HepG2 (cell line): ENCODE measurements around the gene NUP54. TPM values are rescaled to one million over a fixed set of nuclear protein-coding genes. Genes with fewer than 3 reads are reported as not detected.

Experiments
- ATAC-seq: fragments of 200-7000 bp; cut with Tn5 transposase; 3 replicates; pipeline ENCODE4 v1.9.1; 2020; ENCODE audit warnings: mild to moderate bottlenecking, moderate library complexity
- BruUV-seq: library from RNA; stranded (reverse); fragments of 400-500 nt; replicated peaks from 2 replicates; lab custom pipeline; 2021; lab: Mats Ljungman, UMichigan
- CTCF ChIA-PET: fragments of 300-600 bp; formaldehyde crosslinking; extraction: SDS; loops from one replicate; lab custom pipeline; 2021; ENCODE audit warnings: low total read pairs, inconsistent platforms, low intra/inter-chr PET ratio; lab: Yijun Ruan, JAX
- POLR2A ChIA-PET: fragments of 350-600 bp; sonication (Branson Sonifier 250); formaldehyde crosslinking; loops from one replicate; lab custom pipeline; 2020; ENCODE audit warnings: antibody characterized with exemption, inconsistent platforms; lab: Yijun Ruan, JAX
- DNase-seq: peaks from one replicate; pipeline ENCODE4 v3.0.0-alpha.2; 2015; ENCODE audit warnings: low spot score
- FAIRE-seq: peaks from 3 replicates; lab custom pipeline; 2011; peaks lifted over from hg19 to GRCh38; lab: Jason Lieb, UNC
- H2AFZ ChIP-seq: one replicate; pipeline ENCODE4 v1.6.1; 2011; ENCODE audit warnings: low read length, inconsistent platforms
- H3K27ac ChIP-seq: fragments of 300-600 bp; 3 replicates; pipeline ENCODE4 v1.8.0; 2011; ENCODE audit warnings: mixed run types, mild to moderate bottlenecking, mixed read lengths, low read length, inconsistent platforms; ENCODE audit not compliant: insufficient read depth; ENCODE audit errors: extremely low read length
- H3K27me3 ChIP-seq, 2 experiments: fragments of 200-600 bp in 1 of 2; 2 replicates in 1 of 2; 3 replicates in 1 of 2; pipeline versions ENCODE4 v1.6.0 to v1.8.0; 2011; ENCODE audit warnings: low read length in 2 of 2, mild to moderate bottlenecking in 2 of 2, moderate library complexity in 2 of 2, inconsistent platforms in 1 of 2; ENCODE audit not compliant: insufficient read depth in 2 of 2, control insufficient read depth in 1 of 2
- H3K36me3 ChIP-seq, 2 experiments: fragments of 200-600 bp in 1 of 2; replicated peaks in 1 of 2; 2 replicates in 1 of 2; 3 replicates in 1 of 2; pipeline versions ENCODE4 v1.5.1 to v1.8.0; 2011; ENCODE audit warnings: low read length in 2 of 2, inconsistent platforms in 1 of 2; ENCODE audit not compliant: insufficient read depth in 2 of 2, control insufficient read depth in 1 of 2
- H3K4me1 ChIP-seq: 2 replicates; pipeline ENCODE4 v1.5.1; 2012; ENCODE audit warnings: low read length, inconsistent platforms; ENCODE audit not compliant: insufficient read depth
- H3K4me2 ChIP-seq: 2 replicates; pipeline ENCODE4 v1.6.0; 2011; ENCODE audit warnings: low read depth, low read length, inconsistent platforms
- H3K4me3 ChIP-seq, 3 experiments: fragments of 200-600 bp in 1 of 3; sonication (generic), shearing (Covaris generic) in 1 of 3; replicated peaks in 1 of 3; 2 replicates each; pipeline ENCODE4 v1.5.1; 2011 to 2016; ENCODE audit warnings: low read length in 3 of 3, inconsistent platforms in 2 of 3, low read depth in 2 of 3, mild to moderate bottlenecking in 2 of 3, control low read depth in 1 of 3, mixed read lengths in 1 of 3; ENCODE audit not compliant: insufficient read depth in 1 of 3
- H3K79me2 ChIP-seq: one replicate; pipeline ENCODE4 v1.6.1; 2011; ENCODE audit warnings: low read length, inconsistent platforms; ENCODE audit not compliant: insufficient read depth
- H3K9ac ChIP-seq: 2 replicates; pipeline ENCODE4 v1.6.0; 2011; ENCODE audit warnings: mild to moderate bottlenecking, low read depth, low read length, inconsistent platforms; ENCODE audit not compliant: insufficient read depth
- H3K9me3 ChIP-seq: 2 replicates; pipeline ENCODE4 v1.5.1; 2012; ENCODE audit warnings: mild to moderate bottlenecking, low read length
- H4K20me1 ChIP-seq: 2 replicates; pipeline ENCODE4 v1.6.0; 2011; ENCODE audit warnings: inconsistent platforms, mild to moderate bottlenecking, low read length, moderate library complexity; ENCODE audit not compliant: insufficient read depth
- AKAP8 ChIP-seq: sonication (generic); formaldehyde crosslinking; IDR thresholded peaks from 2 replicates; pipeline ENCODE4 v1.5.1; 2020; ENCODE audit warnings: mild to moderate bottlenecking, missing genetic modification reagents
- MED13 ChIP-seq: sonication (generic); formaldehyde crosslinking; IDR thresholded peaks from 2 replicates; pipeline ENCODE4 v1.5.0; 2020; ENCODE audit warnings: missing genetic modification reagents
- RAD21 ChIP-seq: fragments of 450-650 bp; formaldehyde crosslinking; IDR thresholded peaks from 2 replicates; pipeline ENCODE4 v1.5.0; 2020; ENCODE audit warnings: mild to moderate bottlenecking
- SMC3 ChIP-seq: IDR thresholded peaks from 2 replicates; pipeline ENCODE4 v1.6.1; 2011; ENCODE audit warnings: low read length, improper control_type of control experiment
- STAG1 ChIP-seq: sonication (generic); formaldehyde crosslinking; IDR thresholded peaks from 2 replicates; pipeline ENCODE4 v1.4.0; 2020; ENCODE audit warnings: missing genetic modification reagents
- ZMYM4 ChIP-seq: sonication (generic); formaldehyde crosslinking; IDR thresholded peaks from 2 replicates; pipeline ENCODE4 v1.8.1; 2023; ENCODE audit warnings: mild to moderate bottlenecking, missing genetic modification reagents
- WGBS: methylation state at CpG from one replicate; pipeline ENCODE4 v1.1.6; 2017; ENCODE audit warnings: low lambda C conversion rate; 5-methylcytosine and 5-hydroxymethylcytosine counted together
- in situ Hi-C: cut with HindIII; loops from 2 replicates; pipeline ENCODE4 v1.10.0; 2017; ENCODE audit warnings: low pct_unique_long_range_greater_than_20kb; ENCODE audit not compliant: extremely low pct_ligation_motif_present
- intact Hi-C: fragments of 100-400 bp; cut with micrococcal nuclease; formaldehyde crosslinking; loops from one replicate; pipeline ENCODE4 v1.10.0; 2022; ENCODE audit not compliant: unreplicated experiment
- polyA plus RNA-seq, 8 experiments: library from polyadenylated mRNA; depleted of rRNA in 3 of 8; stranded (reverse) in 7 of 8; unstranded in 1 of 8; fragments of >200 nt; fragmentation: Illumina TruSeq in 4 of 8; extraction: Trizol in 4 of 8; gene quantifications; 2 replicates each; pipeline versions ENCODE4 v1.2.1 to v1.2.3, GENCODE V29; 2011 to 2016; ENCODE audit warnings: low read depth in 4 of 8, missing spikeins in 1 of 8, mixed read lengths in 1 of 8; ENCODE audit not compliant: insufficient read depth in 1 of 8
- total RNA-seq, 5 experiments: library from RNA; depleted of rRNA; stranded (reverse); fragments of >200 nt; fragmentation: Illumina TruSeq; extraction: Trizol; gene quantifications; 2 replicates each; pipeline ENCODE4 v1.2.3, GENCODE V29; 2016; ENCODE audit warnings: low read depth in 1 of 5
- TF ChIP-seq, protein P1 (sequence below): sonication (generic); formaldehyde crosslinking; IDR thresholded peaks from 2 replicates; pipeline ENCODE4 v1.5.0; 2020; ENCODE audit warnings: mild to moderate bottlenecking, missing genetic modification reagents, moderate library complexity

The NUP54 gene
- total and polyA plus RNA-seq, 2 of the 13 experiments (the other 11 are each of a cell fraction or from before 2014, with no cell fraction given): 36.1 to 69.3 TPM

DNA sequence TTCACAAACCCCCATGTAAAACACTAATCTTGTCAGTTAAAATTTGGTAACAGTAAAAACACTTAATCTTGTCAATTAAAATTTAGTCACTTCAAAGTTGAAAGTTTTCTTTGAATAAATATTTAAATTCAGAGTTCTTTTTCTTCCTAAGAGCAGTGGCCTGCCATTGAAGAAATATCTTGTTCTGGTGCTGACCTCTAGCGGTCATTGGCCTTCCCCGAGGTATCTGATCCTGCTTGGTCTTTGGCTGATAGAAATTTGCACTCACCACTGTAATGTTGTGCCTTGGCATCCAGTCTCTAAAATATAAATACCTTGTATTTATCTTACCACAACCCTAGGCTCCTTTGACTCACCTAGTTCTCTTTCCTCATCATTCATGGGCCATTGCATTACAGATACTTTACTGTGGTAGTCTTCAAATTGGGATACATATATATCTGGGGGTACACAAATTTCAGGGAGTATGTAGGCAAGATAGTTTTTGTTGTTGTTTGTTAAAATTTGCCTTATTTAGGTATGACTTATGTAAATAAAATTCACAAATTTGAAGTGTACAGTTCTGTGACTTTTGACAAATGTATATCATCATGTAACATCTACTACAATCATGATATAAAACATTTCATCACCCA lies 80.4 kb downstream of the NUP54 start:
- no peak overlapping the region for H2AFZ ChIP-seq
- TF ChIP-seq MED13 (CRISPR knock-in tag) (no peak), STAG1 (CRISPR knock-in tag) (peak; percentile 85), ZMYM4 (CRISPR knock-in tag) (no peak), AKAP8 (CRISPR knock-in tag) (no peak), RAD21 (CRISPR knock-in tag) (peak; percentile 66), SMC3 (peak; percentile 67)
- TF ChIP-seq, protein P1, sequence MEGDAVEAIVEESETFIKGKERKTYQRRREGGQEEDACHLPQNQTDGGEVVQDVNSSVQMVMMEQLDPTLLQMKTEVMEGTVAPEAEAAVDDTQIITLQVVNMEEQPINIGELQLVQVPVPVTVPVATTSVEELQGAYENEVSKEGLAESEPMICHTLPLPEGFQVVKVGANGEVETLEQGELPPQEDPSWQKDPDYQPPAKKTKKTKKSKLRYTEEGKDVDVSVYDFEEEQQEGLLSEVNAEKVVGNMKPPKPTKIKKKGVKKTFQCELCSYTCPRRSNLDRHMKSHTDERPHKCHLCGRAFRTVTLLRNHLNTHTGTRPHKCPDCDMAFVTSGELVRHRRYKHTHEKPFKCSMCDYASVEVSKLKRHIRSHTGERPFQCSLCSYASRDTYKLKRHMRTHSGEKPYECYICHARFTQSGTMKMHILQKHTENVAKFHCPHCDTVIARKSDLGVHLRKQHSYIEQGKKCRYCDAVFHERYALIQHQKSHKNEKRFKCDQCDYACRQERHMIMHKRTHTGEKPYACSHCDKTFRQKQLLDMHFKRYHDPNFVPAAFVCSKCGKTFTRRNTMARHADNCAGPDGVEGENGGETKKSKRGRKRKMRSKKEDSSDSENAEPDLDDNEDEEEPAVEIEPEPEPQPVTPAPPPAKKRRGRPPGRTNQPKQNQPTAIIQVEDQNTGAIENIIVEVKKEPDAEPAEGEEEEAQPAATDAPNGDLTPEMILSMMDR (CRISPR knock-in tag): peak; percentile 80
- TF ChIP-seq, all 625 proteins: peak for 4
- intact Hi-C loops: loop anchor here (1.0 kb wide), 2 partner anchors 72 to 151 kb away; no protein-coding TSS in a partner anchor
- ChIA-PET POLR2A (no interaction called here), CTCF (interaction anchor here (1.0 to 3.1 kb wide), 4 partner anchors 72 to 172 kb away, joined by 3 to 36 read pairs (median 4); no protein-coding TSS in a partner anchor)
- no peaks in the 10 kb centered on the region for H3K9me3 ChIP-seq
- no peaks in the 10 kb centered on the region for H3K79me2 ChIP-seq
- H4K20me1 ChIP-seq: no peaks in the 10 kb centered on the region
- DNase-seq (peak; percentile 60), ATAC-seq (peak; percentile 92), FAIRE-seq (peak; percentile 67)
- no TSS peak for BruUV-seq
- H3K27ac ChIP-seq: no peak overlapping the region
- no peaks in the 10 kb centered on the region for H3K36me3 ChIP-seq
- H3K27me3 ChIP-seq: no peaks in the 10 kb centered on the region
- in situ Hi-C loops: loop anchor here (5.0 to 10.0 kb wide), 2 partner anchors 70 to 173 kb away; no protein-coding TSS in a partner anchor
- 0% methylated on average over 2 of the region's 2 CpGs for WGBS
- no peak overlapping the region for H3K9ac ChIP-seq
- H3K4me1 ChIP-seq: no peaks in the 10 kb centered on the region
- H3K4me3 ChIP-seq: no peak overlapping the region
- H3K4me2 ChIP-seq: no peak overlapping the region
